HG03439 (cell line): Measurements from ENCODE around the gene AGPAT1.
A peak's percentile ranks its signal among the peaks of the same experiment; 100 is the strongest.

Experiments
- ATAC-seq: cut with Tn5 transposase; IDR thresholded peaks from one replicate; pipeline ENCODE4 v1.9.1; 2021; ENCODE audit warnings: mild to moderate bottlenecking, moderate library complexity; ENCODE audit not compliant: unreplicated experiment

Gene AGPAT1

GRCh38 chr6:32173051-32173727, 2.7 kb downstream of the AGPAT1 start:
- no peak for ATAC-seq

GRCh38 chr6:32171234-32171633, 4.7 kb downstream of the AGPAT1 start:
- no peak for ATAC-seq

GRCh38 chr6:32170294-32170693, 5.6 kb downstream of the AGPAT1 start:
- no peak for ATAC-seq

GRCh38 chr6:32168807-32169591, 6.9 kb downstream of the AGPAT1 start:
- no peak for ATAC-seq

GRCh38 chr6:32168350-32168749, 7.5 kb downstream of the AGPAT1 start:
- no peak for ATAC-seq

- no peak for ATAC-seq
These were observed 8.1 kb downstream of the AGPAT1 start for GRCh38 chr6:32167761-32168262.

- no peak for ATAC-seq
These were observed 8.6 kb downstream of the AGPAT1 start for GRCh38 chr6:32167154-32167760.

GRCh38 chr6:32166411-32167061, 9.3 kb downstream of the AGPAT1 start:
- ATAC-seq, result no peak

- no peak for ATAC-seq
These were observed 11.6 kb downstream of the AGPAT1 start, which contains the start of gene EGFL8 for GRCh38 chr6:32164295-32164694. TSS of gene EGFL8 (plus strand) at chr6:32164595. CDS start at chr6:32166166, 1,571 bp downstream.

GRCh38 chr6:32163559-32164258, 12.2 kb downstream of the AGPAT1 start:
- ATAC-seq, result no peak

- ATAC-seq, result no peak
These were observed 17.8 kb downstream of the AGPAT1 start for GRCh38 chr6:32158052-32158451.

- ATAC-seq, result no peak
These were observed 19.0 kb downstream of the AGPAT1 start for GRCh38 chr6:32156891-32157290.

GRCh38 chr6:32154514-32155161, 21.2 kb downstream of the AGPAT1 start:
- ATAC-seq, result peak; percentile 52

- no peak for ATAC-seq
These were observed 22.0 kb downstream of the AGPAT1 start, which contains the start of gene PPT2 for GRCh38 chr6:32153564-32154513. TSS of gene PPT2 (plus strand) at chr6:32154141. CDS start at chr6:32154595, 454 bp downstream.

GRCh38 chr6:32152769-32153563, 22.9 kb downstream of the AGPAT1 start:
- no peak for ATAC-seq

- no peak for ATAC-seq
These were observed 23.8 kb downstream of the AGPAT1 start, which contains the start of gene PRRT1 for GRCh38 chr6:32151863-32152768. TSS of gene PRRT1 (minus strand) at chr6:32151939. CDS start at chr6:32151827, 112 bp downstream.
